ENCODE results near the gene DDX25. TPM values are rescaled to one million over a fixed set of nuclear protein-coding genes. Genes with fewer than 3 reads are reported as not detected.

Gene DDX25
- total RNA-seq, 6 donors from 2014 or later, result 0.31 TPM; not detected in 5

DNA sequence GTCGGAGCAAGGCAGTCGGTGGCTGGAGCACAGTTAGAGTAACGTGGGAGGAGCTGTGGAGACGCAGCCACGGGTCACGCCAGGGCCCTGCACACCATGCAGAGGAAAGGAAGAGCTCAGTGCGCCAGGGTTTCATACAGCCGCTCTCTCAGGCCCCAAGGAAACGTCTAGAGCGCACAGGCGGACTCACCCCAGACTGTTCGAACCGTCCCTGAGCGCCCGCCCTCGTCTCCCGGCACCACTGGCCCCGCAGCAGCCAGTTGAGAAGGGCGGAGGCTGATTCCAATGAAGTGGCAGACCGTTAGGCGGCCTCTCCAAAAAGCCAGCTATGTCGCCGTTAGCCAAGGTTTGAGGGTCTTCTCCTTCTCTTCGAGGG is 17.3 kb upstream of the DDX25 start:
- Histone ChIP-seq H3K36me3 (peaks cover 0 to under 1% (median 0%) of the 10 kb centered on the region in 4 donors), H3K27ac (peak overlapping the region; percentile 84 to 94 (median 92)), H3K27me3 (no peaks in the 10 kb centered on the region), H3K9me3 (no peaks in the 10 kb centered on the region), H3K4me3 (peak overlapping the region in 3 of 4 donors; percentile 61 to 79 (median 74)), H3K4me1 (peaks cover 5 to 21% (median 11%) of the 10 kb centered on the region in 4 donors)
- 24 to 26% methylated on average over 14 to 24 of the region's 24 CpGs for WGBS, 2 donors
- peak; percentile 42 to 88 for DNase-seq
- TF ChIP-seq POLR2A (IDR thresholded peaks at IDR 0.05) (no peak), POLR2AphosphoS5 (IDR thresholded peaks at IDR 0.05) (no peak), EP300 (IDR thresholded peaks at IDR 0.05) (no peak)
- TF ChIP-seq, protein P1, sequence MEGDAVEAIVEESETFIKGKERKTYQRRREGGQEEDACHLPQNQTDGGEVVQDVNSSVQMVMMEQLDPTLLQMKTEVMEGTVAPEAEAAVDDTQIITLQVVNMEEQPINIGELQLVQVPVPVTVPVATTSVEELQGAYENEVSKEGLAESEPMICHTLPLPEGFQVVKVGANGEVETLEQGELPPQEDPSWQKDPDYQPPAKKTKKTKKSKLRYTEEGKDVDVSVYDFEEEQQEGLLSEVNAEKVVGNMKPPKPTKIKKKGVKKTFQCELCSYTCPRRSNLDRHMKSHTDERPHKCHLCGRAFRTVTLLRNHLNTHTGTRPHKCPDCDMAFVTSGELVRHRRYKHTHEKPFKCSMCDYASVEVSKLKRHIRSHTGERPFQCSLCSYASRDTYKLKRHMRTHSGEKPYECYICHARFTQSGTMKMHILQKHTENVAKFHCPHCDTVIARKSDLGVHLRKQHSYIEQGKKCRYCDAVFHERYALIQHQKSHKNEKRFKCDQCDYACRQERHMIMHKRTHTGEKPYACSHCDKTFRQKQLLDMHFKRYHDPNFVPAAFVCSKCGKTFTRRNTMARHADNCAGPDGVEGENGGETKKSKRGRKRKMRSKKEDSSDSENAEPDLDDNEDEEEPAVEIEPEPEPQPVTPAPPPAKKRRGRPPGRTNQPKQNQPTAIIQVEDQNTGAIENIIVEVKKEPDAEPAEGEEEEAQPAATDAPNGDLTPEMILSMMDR (IDR thresholded peaks at IDR 0.05), result no peak
- ATAC-seq (ENCODE audit: low FRiP score in 2 of 2), result peak; percentile 73 to 78

DNA sequence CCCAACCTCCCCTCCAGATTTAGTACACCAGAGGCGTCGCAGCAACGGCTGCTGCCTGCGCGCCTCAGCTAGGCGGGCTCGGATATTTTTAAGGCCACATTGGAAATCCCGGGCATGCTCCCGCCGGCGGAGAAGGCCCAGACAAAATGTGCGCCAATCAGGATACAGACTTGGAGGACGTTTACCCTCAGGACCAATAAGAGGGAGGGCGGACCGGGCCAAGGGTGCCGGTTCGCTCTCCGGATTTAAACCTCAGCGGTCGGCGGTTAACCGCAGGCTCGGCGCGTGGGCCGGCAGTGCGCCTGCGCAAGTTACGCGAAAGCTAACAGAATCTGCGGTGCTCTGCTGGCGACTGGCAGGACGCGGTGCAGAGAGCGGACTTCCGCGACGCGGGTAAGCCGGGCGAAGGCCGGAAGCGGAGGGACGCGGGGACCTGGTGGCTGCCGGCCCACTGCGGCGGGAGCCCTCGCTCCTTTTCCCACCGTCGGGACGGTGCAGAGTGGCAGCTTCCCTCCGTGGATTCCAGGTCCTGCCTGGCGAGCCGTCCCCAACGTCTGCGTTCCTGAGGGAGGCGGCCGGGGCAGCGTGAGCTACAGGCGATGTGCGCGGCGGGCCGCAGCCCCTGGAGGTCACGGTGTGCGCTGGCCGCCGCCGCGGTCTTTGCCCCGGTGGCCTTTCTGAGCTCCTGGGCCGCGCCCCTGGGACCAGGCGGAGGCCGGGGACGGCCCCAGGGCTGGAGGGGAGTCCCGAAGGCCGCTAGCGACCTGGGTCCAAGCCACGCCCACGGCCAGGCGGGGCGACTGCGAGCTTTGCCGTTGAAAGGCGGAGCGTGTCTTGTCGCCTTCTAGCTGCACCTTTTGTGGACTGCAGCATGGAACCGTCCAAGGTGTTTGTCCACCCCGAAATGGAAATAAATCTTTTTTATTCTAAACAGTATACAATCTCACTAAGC is 16.7 kb upstream of the DDX25 start, which contains the start of gene HYLS1:
TSS of gene HYLS1 (plus strand) at position 296 of the 952 bp plus-strand sequence. CDS start 11,701 bp downstream, outside the sequence.
- peak; percentile 95 to 99 for DNase-seq
- WGBS, 2 donors, result 0 to 2% methylated on average over 5 to 78 of the region's 91 CpGs
- peaks cover 5 to 21% (median 11%) of the 10 kb centered on the region in 4 donors for H3K4me1 ChIP-seq
- peaks cover 0 to 7% (median 0%) of the 10 kb centered on the region in 4 donors for H3K36me3 ChIP-seq
- TF ChIP-seq EP300 (IDR thresholded peaks at IDR 0.05), result peak in 1 of 4 donors; percentile 27
- TF ChIP-seq POLR2AphosphoS5 (IDR thresholded peaks at IDR 0.05), result peak; percentile 76 to 84
- peak in 3 of 4 donors; percentile 40 to 74 (median 71) for TF ChIP-seq POLR2A (IDR thresholded peaks at IDR 0.05)
- TF ChIP-seq, protein P1 (IDR thresholded peaks at IDR 0.05), result peak in 4 of 6 experiments; percentile 3 to 43 (median 30)
- ATAC-seq (ENCODE audit: low FRiP score in 2 of 2), result peak; percentile 98 to 99
- peak within 1 kb of the TSS; percentile 84 to 94 (median 92) for H3K27ac ChIP-seq
- H3K9me3 ChIP-seq, result no peaks in the 10 kb centered on the region
- H3K27me3 ChIP-seq, result no peaks in the 10 kb centered on the region
- H3K4me3 ChIP-seq, result peak within 1 kb of the TSS; percentile 61 to 79 (median 76)

- no peak overlapping the region for H3K27ac ChIP-seq
- no peak overlapping the region for H3K4me3 ChIP-seq
- peaks cover 5 to 21% (median 11%) of the 10 kb centered on the region in 4 donors for H3K4me1 ChIP-seq
- peaks cover 0 to 34% (median 7%) of the 10 kb centered on the region in 4 donors for H3K36me3 ChIP-seq
- ATAC-seq (ENCODE audit: low FRiP score in 2 of 2), result no peak
- TF ChIP-seq POLR2AphosphoS5 (IDR thresholded peaks at IDR 0.05) (no peak), POLR2A (IDR thresholded peaks at IDR 0.05) (no peak), EP300 (IDR thresholded peaks at IDR 0.05) (no peak)
- TF ChIP-seq, protein P1 (IDR thresholded peaks at IDR 0.05), result no peak
- DNase-seq, result no peak
- H3K27me3 ChIP-seq, result no peaks in the 10 kb centered on the region
- 68 to 71% methylated on average over 3 of the region's 3 CpGs for WGBS, 2 donors
- H3K9me3 ChIP-seq, result no peaks in the 10 kb centered on the region
These were observed 13.7 kb upstream of the DDX25 start for GRCh38 chr11:125890447-125891100.

GRCh38 chr11:125892071-125892470 is 12.2 kb upstream of the DDX25 start:
- no peaks in the 10 kb centered on the region for H3K9me3 ChIP-seq
- peaks cover 0 to 21% (median 8%) of the 10 kb centered on the region in 4 donors for H3K4me1 ChIP-seq
- ATAC-seq (ENCODE audit: low FRiP score in 2 of 2) (no peak), DNase-seq (no peak)
- H3K27me3 ChIP-seq, result no peaks in the 10 kb centered on the region
- H3K36me3 ChIP-seq, result peaks cover 0 to 38% (median 8%) of the 10 kb centered on the region in 4 donors
- no peak overlapping the region for H3K4me3 ChIP-seq
- TF ChIP-seq, protein P1 (IDR thresholded peaks at IDR 0.05), result no peak
- TF ChIP-seq POLR2AphosphoS5 (IDR thresholded peaks at IDR 0.05), result no peak
- TF ChIP-seq POLR2A (IDR thresholded peaks at IDR 0.05), result no peak
- TF ChIP-seq EP300 (IDR thresholded peaks at IDR 0.05), result no peak
- no peak overlapping the region for H3K27ac ChIP-seq
